ENCODE results near the gene GRIK3.
"Not testable (repeated sequence)": the region's sequence is repeated elsewhere in the genome, so short reads cannot be mapped to it uniquely, and the experiment has no call there.

GRIK3 gene

DNA sequence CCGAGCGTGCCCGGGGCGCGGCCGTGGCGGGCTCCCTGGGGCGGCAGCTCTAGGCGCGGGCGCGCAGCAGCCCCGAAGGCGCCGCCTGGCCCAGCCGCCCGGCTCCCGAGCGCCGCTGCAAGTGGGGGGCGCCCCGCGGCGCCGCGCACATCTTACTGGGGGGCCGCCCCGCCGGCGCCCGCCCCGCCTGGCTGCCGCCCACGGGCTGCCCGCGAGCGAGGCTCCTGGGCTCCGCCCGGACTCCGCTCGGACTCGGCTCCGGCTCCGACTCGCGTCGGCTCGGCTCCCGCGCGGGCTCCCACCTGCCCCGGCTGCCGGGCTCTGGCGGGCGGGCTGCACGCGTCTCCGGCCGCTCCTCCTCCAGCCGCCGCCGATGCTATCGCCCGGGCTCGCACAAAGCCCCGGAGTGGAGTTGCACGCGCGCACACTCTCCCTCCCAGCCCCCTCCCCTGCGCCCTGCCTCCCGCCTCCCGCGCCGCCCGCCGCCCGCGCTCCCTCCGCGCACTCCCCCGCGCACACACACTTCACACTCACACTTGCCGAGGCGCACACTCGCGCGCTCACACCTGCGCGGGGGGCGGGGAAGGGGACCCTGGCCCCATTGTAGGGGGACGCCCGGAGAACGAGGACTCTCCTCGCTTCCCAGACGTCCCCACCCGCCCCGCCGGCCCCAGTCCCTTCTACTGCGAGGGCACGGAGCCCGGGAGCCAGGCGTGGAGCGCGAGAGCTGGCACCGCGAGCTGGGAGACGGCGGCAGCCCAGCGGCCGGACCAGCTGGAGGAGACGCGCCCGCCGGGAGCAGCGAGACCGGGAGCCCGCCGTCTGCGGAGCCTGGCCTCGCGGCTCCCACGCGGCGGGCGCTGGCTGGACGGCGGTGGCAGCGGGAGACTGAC lies at the start of gene GRIK3:
TSS of gene GRIK3 (minus strand) at position 395 of the 893 bp plus-strand sequence. CDS start 407 bp downstream, outside the sequence.
- ATAC-seq (replicated peaks; ENCODE audit: extremely low read depth, poor library complexity, severe bottlenecking), result no peak
- H3K4me1 Mint-ChIP-seq, result no peaks in the 10 kb centered on the region
- H3K36me3 Mint-ChIP-seq (ENCODE audit: insufficient read depth), result peaks cover 2% of the 10 kb centered on the region
- no peak within 1 kb of the TSS for H3K4me3 Mint-ChIP-seq
- H3K27ac Mint-ChIP-seq (ENCODE audit: low read depth), result no peak within 1 kb of the TSS
- H3K9me3 Mint-ChIP-seq, result no peaks in the 10 kb centered on the region
- peaks cover 70% of the 10 kb centered on the region for H3K27me3 Mint-ChIP-seq
- DNase-seq (ENCODE audit: low spot score in 2 of 2), result no peak

DNA sequence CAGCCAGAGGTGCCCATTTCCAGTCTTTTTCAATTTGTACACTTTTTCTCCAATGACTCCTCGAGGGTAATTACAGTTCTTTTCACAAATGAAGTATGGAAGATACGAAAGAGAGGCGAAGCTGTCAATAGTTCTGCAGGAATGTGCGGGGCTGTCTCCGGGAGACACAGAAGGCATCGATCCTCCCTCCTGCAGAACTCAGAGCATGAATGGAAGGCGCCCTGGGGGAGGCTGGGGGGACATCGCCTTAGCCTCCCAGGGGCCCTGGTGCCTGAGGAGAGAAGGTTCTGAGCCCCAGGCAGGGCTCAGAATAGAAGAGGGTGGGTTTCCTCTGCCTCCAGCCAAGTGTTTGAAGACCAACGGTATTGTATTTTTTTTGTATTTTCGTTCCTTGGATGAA lies 49.7 kb upstream of the GRIK3 start:
- Mint-ChIP-seq H3K27me3 (peaks cover 32% of the 10 kb centered on the region), H3K4me1 (no peaks in the 10 kb centered on the region), H3K27ac (ENCODE audit: low read depth) (no peak overlapping the region), H3K36me3 (ENCODE audit: insufficient read depth) (no peaks in the 10 kb centered on the region), H3K4me3 (no peak overlapping the region), H3K9me3 (no peaks in the 10 kb centered on the region)
- DNase-seq (ENCODE audit: low spot score in 2 of 2) (no peak), ATAC-seq (replicated peaks; ENCODE audit: extremely low read depth, poor library complexity, severe bottlenecking) (no peak)

DNA sequence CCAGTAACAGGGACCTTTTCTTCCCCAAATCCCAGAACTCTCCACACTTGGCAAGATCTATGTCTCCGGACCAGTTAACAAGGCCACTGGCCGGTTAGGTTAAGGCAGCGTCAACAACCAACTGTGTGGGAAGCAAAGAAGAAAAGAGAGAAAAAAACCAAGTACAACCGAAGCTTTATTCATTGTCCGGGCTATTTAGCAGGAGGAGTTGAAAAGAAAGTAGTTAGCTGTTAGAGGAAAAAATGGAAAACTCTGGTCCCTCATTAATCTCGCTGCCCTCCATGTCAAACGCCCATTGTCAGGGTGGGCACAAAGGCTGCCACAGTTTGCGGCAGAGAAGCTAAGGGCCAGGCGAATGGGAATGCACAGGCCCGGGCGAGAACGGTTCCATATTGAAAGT lies 49.3 kb upstream of the GRIK3 start:
- H3K9me3 Mint-ChIP-seq, result no peaks in the 10 kb centered on the region

DNA sequence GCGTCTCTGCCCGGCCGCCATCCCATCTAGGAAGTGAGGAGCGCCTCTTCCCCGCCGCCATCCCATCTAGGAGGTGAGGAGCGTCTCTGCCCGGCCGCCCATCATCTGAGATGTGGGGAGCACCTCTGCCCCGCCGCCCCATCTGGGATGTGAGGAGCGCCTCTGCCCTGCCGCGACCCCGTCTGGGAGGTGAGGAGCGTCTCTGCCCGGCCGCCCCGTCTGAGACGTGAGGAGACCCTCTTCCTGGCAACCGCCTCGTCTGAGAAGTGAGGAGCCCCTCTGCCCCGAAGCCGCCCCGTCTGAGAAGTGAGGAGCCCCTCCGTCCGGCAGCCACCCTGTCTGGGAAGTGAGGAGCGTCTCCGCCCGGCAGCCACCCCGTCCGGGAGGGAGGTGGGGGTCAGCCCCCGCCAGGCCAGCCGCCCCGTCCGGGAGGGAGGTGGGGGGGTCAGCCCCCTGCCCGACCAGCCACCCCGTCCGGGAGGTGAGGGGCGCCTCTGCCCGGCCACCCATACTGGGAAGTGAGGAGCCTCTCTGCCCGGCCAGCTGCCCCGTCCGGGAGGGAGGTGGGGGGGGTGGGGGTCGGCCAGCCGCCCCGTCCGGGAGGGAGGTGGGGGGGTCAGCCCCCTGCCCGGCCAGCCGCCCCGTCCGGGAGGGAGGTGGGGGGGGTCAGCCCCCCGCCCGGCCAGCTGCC lies 46.1 kb upstream of the GRIK3 start:
- H3K27me3 Mint-ChIP-seq, result peaks cover 26% of the 10 kb centered on the region
- H3K4me3 Mint-ChIP-seq; ATAC-seq (replicated peaks; ENCODE audit: extremely low read depth, poor library complexity, severe bottlenecking); H3K36me3 Mint-ChIP-seq (ENCODE audit: insufficient read depth); H3K4me1 Mint-ChIP-seq; DNase-seq (ENCODE audit: low spot score in 2 of 2); H3K9me3 Mint-ChIP-seq; H3K27ac Mint-ChIP-seq (ENCODE audit: low read depth): not testable (repeated sequence)

More for the DNA sequence above, 49.3 kb upstream of the GRIK3 start:
- Mint-ChIP-seq H3K27ac (ENCODE audit: low read depth) (no peak overlapping the region), H3K27me3 (peaks cover 32% of the 10 kb centered on the region), H3K36me3 (ENCODE audit: insufficient read depth) (no peaks in the 10 kb centered on the region), H3K4me1 (no peaks in the 10 kb centered on the region), H3K4me3 (no peak overlapping the region)
- no peak for DNase-seq (ENCODE audit: low spot score in 2 of 2)
- no peak for ATAC-seq (replicated peaks; ENCODE audit: extremely low read depth, poor library complexity, severe bottlenecking)

DNA sequence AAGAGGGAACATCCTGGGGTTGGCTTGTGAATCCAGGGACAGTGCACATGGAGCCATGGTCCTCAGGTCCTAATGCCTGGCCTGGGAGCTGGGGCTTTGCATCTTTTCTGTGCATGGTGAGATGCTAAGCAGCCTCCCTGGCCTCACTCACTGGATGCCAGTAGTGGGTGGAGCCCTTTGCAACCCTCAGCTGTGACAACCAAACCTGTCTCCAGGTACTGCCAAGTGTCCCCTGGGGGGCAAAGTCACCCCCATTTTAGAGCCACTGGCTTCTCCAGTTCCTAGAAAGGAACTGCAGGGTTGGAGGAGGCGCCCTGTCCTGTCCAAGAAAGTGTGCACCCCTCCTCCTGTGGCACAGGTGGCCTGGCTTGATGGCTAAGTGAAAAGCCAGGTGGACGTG lies 44.6 kb upstream of the GRIK3 start:
- no peaks in the 10 kb centered on the region for H3K4me1 Mint-ChIP-seq
- H3K36me3 Mint-ChIP-seq (ENCODE audit: insufficient read depth), result no peaks in the 10 kb centered on the region
- no peaks in the 10 kb centered on the region for H3K9me3 Mint-ChIP-seq
- H3K4me3 Mint-ChIP-seq, result no peak overlapping the region
- no peak overlapping the region for H3K27ac Mint-ChIP-seq (ENCODE audit: low read depth)
- peaks cover 16% of the 10 kb centered on the region for H3K27me3 Mint-ChIP-seq
- ATAC-seq (replicated peaks; ENCODE audit: extremely low read depth, poor library complexity, severe bottlenecking), result no peak
- no peak for DNase-seq (ENCODE audit: low spot score in 2 of 2)

DNA sequence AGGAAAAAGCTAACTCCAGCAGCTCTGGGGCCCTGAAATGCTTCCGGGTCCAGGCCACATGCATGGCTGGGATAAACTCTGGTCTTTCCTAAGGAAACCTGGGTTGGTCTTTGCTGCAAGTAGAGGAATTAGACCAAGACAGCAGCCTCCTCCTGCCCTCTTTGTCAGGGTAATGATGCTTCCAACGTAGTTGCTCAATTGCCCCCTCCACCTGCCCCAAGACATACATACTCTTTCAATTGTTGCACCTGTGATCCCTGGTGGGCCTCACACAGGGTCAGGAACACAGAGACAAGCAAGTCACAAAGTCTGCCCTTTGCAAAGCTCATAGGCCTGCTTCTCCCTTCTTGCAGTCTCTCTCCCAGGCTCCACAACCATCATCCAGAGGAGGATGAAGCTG lies 41.9 kb upstream of the GRIK3 start:
- ATAC-seq (replicated peaks; ENCODE audit: extremely low read depth, poor library complexity, severe bottlenecking), result no peak
- Mint-ChIP-seq H3K9me3 (no peaks in the 10 kb centered on the region), H3K27ac (ENCODE audit: low read depth) (no peak overlapping the region), H3K4me3 (no peak overlapping the region), H3K27me3 (no peaks in the 10 kb centered on the region), H3K4me1 (no peaks in the 10 kb centered on the region), H3K36me3 (ENCODE audit: insufficient read depth) (no peaks in the 10 kb centered on the region)
- DNase-seq (ENCODE audit: low spot score in 2 of 2), result no peak

DNA sequence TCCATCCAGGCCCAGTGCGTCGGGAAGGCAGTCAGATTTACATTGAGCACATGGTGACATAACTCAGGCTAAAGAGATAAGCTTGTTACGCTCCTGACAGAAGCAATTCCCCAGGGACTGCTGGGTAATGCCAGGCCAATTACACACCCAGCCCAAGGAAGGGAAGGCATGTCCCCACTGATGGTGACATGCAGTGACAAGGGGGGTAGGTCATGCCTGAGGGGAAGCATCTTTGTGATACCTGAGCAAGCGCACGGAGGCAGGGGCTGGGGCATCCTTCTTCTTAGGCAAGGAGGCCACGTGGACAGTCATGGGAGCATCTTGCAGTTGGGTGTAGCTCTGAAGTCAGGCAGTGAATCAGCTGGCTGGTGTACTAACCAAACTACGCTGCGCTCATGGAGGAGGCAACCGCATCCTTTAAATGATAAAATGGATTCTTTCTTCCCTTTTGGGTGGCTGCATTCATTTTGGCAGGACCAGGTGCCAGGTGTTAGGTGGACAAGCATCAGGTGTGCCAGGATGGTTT lies 39.6 kb upstream of the GRIK3 start:
- no peaks in the 10 kb centered on the region for H3K4me1 Mint-ChIP-seq
- no peaks in the 10 kb centered on the region for H3K9me3 Mint-ChIP-seq
- ATAC-seq (replicated peaks; ENCODE audit: extremely low read depth, poor library complexity, severe bottlenecking) (no peak), DNase-seq (ENCODE audit: low spot score in 2 of 2) (no peak)
- H3K27me3 Mint-ChIP-seq, result peaks cover 12% of the 10 kb centered on the region
- H3K4me3 Mint-ChIP-seq, result no peak overlapping the region
- H3K27ac Mint-ChIP-seq (ENCODE audit: low read depth), result no peak overlapping the region
- H3K36me3 Mint-ChIP-seq (ENCODE audit: insufficient read depth), result no peaks in the 10 kb centered on the region

DNA sequence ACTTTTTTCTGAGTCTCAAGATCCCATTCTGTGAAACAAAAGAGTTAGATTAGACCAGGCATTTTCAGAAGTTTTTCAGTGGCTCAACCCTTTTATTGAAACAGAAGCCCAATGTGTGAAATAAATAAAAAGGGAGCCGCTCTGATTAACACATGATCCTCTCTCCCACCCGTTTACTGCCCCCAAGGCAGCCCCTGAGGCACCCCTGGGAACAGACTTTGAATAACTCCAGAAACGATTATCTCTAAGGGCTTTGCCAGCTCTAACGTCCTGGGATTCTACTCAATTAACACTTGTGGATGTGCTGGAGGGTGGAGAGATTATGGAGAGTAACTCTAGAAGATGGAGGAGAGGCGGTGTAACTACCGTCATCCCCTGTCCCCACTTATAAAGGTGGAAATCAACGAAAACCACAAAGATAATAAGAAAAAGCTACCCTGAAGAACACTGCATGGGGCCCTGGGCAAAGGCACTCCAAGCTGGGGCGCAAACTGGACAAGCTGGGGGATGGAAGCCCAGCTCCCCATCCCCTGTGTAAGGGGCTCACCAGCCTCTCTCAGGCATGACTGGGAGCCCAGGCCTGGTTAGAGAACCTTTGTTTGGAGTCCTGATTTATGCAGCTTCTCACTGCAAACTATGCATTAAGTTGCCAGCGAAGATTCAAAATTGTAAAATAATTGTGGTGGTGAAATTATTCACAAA lies 39.0 kb upstream of the GRIK3 start:
- Mint-ChIP-seq H3K4me3 (no peak overlapping the region), H3K9me3 (no peaks in the 10 kb centered on the region), H3K4me1 (no peaks in the 10 kb centered on the region), H3K27ac (ENCODE audit: low read depth) (no peak overlapping the region), H3K36me3 (ENCODE audit: insufficient read depth) (no peaks in the 10 kb centered on the region), H3K27me3 (peaks cover 18% of the 10 kb centered on the region)
- DNase-seq (ENCODE audit: low spot score in 2 of 2), result no peak
- no peak for ATAC-seq (replicated peaks; ENCODE audit: extremely low read depth, poor library complexity, severe bottlenecking)

DNA sequence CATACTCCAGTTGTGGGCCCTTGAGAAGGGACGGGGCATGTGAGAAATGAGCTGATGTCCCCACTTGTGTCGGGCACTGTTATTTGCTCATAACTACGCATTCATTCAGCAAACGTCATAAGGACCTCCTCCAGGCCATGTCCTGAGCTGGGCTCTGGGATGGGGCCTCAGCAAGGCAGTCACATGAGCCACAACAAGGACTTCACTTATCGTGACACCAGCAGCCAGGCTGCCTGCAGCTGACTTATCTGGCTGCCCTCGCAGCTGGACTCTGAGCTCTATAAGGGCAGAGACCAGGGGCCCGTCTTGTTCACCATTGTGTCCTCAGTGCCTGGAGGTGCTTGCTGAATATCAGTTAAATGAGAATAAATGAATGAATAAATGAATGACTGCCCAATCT lies 37.5 kb upstream of the GRIK3 start:
- H3K4me3 Mint-ChIP-seq, result no peak overlapping the region
- no peaks in the 10 kb centered on the region for H3K4me1 Mint-ChIP-seq
- ATAC-seq (replicated peaks; ENCODE audit: extremely low read depth, poor library complexity, severe bottlenecking) (no peak), DNase-seq (ENCODE audit: low spot score in 2 of 2) (no peak)
- peaks cover 33% of the 10 kb centered on the region for H3K27me3 Mint-ChIP-seq
- H3K36me3 Mint-ChIP-seq (ENCODE audit: insufficient read depth), result no peaks in the 10 kb centered on the region
- H3K9me3 Mint-ChIP-seq, result no peaks in the 10 kb centered on the region
- H3K27ac Mint-ChIP-seq (ENCODE audit: low read depth), result no peak overlapping the region

DNA sequence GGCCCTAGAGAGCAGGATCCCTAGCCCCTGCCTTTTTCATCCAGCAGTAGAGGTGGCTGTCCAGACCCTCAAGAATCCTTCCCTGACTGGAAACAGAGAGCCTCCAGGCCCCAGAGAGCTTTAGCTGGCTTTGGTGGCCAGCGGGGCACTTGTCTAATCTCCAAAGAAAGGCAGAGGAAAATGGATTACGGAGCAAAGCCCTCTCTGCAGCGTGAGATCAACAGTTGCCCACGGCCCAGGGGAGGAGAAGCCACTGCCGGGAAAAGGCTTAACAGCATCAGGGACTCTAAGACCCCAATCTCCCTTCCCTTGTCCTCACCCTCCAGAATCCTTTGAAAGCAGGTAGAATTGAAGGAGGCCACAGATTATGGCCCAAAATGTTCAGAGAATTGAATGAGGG lies 35.8 kb upstream of the GRIK3 start:
- Mint-ChIP-seq H3K4me3 (no peak overlapping the region), H3K36me3 (ENCODE audit: insufficient read depth) (no peaks in the 10 kb centered on the region), H3K27ac (ENCODE audit: low read depth) (no peak overlapping the region), H3K4me1 (no peaks in the 10 kb centered on the region), H3K27me3 (peaks cover 48% of the 10 kb centered on the region), H3K9me3 (no peaks in the 10 kb centered on the region)
- ATAC-seq (replicated peaks; ENCODE audit: extremely low read depth, poor library complexity, severe bottlenecking) (no peak), DNase-seq (ENCODE audit: low spot score in 2 of 2) (no peak)

DNA sequence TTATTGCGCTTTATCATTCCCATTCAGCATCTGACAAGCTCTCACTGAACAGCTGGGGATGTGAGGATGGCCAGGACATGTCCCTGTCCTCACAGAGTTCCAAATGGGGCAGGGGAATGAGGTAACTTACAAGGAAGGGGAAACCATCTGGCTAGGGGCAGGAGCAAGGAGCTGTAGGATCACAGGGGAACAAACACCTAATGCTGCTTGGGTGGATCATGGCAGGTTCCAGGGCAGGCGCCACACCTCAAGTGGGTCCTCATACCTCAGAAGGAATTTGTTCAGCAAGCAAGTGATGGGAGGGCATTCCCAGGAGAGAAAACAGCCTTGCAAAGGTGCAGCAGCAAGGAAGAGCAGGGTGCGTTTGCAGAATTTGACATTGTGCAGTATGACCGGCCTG lies 35.1 kb upstream of the GRIK3 start:
- H3K27ac Mint-ChIP-seq (ENCODE audit: low read depth), result no peak overlapping the region
- no peak for DNase-seq (ENCODE audit: low spot score in 2 of 2)
- no peak overlapping the region for H3K4me3 Mint-ChIP-seq
- H3K36me3 Mint-ChIP-seq (ENCODE audit: insufficient read depth), result no peaks in the 10 kb centered on the region
- peaks cover 48% of the 10 kb centered on the region for H3K27me3 Mint-ChIP-seq
- no peaks in the 10 kb centered on the region for H3K9me3 Mint-ChIP-seq
- no peaks in the 10 kb centered on the region for H3K4me1 Mint-ChIP-seq
- no peak for ATAC-seq (replicated peaks; ENCODE audit: extremely low read depth, poor library complexity, severe bottlenecking)

DNA sequence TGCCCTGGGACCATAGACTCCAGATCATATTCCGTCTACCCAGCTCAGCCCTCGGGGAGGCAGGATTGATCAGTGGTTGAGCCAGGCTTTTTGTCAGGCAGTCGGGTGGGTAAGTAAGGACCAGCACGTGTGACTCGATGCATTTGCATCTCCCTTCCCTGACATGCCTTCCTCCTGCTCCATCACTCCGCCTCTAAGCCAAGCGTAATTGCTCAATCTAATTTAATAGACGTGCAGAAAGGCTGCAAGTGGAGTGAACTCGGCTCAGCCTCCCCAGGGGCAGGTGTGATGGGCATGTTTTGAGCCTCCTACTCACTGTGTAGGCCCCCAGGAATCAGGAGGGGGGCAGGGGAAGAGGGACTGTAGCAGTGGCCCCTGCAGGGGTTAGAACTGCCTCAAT lies 34.6 kb upstream of the GRIK3 start:
- Mint-ChIP-seq H3K4me3 (no peak overlapping the region), H3K4me1 (no peaks in the 10 kb centered on the region), H3K27ac (ENCODE audit: low read depth) (no peak overlapping the region), H3K27me3 (peaks cover 52% of the 10 kb centered on the region), H3K36me3 (ENCODE audit: insufficient read depth) (no peaks in the 10 kb centered on the region), H3K9me3 (no peaks in the 10 kb centered on the region)
- ATAC-seq (replicated peaks; ENCODE audit: extremely low read depth, poor library complexity, severe bottlenecking) (no peak), DNase-seq (ENCODE audit: low spot score in 2 of 2) (no peak)
